HepG2 (cell line): Measurements from ENCODE around the gene DENND4A. TPM values are rescaled to one million over a fixed set of nuclear protein-coding genes. Genes with fewer than 3 reads are reported as not detected.

Experiments
- ATAC-seq: fragments of 200-7000 bp; cut with Tn5 transposase; 3 replicates; pipeline ENCODE4 v1.9.1; 2020; ENCODE audit warnings: mild to moderate bottlenecking, moderate library complexity
- BruUV-seq: library from RNA; stranded (reverse); fragments of 400-500 nt; replicated peaks from 2 replicates; lab custom pipeline; 2021; lab: Mats Ljungman, UMichigan
- CTCF ChIA-PET: fragments of 300-600 bp; formaldehyde crosslinking; extraction: SDS; loops from one replicate; lab custom pipeline; 2021; ENCODE audit warnings: low total read pairs, inconsistent platforms, low intra/inter-chr PET ratio; lab: Yijun Ruan, JAX
- POLR2A ChIA-PET: fragments of 350-600 bp; sonication (Branson Sonifier 250); formaldehyde crosslinking; loops from one replicate; lab custom pipeline; 2020; ENCODE audit warnings: antibody characterized with exemption, inconsistent platforms; lab: Yijun Ruan, JAX
- DNase-seq: peaks from one replicate; pipeline ENCODE4 v3.0.0-alpha.2; 2015; ENCODE audit warnings: low spot score
- FAIRE-seq: peaks from 3 replicates; lab custom pipeline; 2011; peaks lifted over from hg19 to GRCh38; lab: Jason Lieb, UNC
- H2AFZ ChIP-seq: one replicate; pipeline ENCODE4 v1.6.1; 2011; ENCODE audit warnings: low read length, inconsistent platforms
- H3K27ac ChIP-seq: fragments of 300-600 bp; 3 replicates; pipeline ENCODE4 v1.8.0; 2011; ENCODE audit warnings: mixed run types, mild to moderate bottlenecking, mixed read lengths, low read length, inconsistent platforms; ENCODE audit not compliant: insufficient read depth; ENCODE audit errors: extremely low read length
- H3K27me3 ChIP-seq, 2 experiments: fragments of 200-600 bp in 1 of 2; 2 replicates in 1 of 2; 3 replicates in 1 of 2; pipeline versions ENCODE4 v1.6.0 to v1.8.0; 2011; ENCODE audit warnings: low read length in 2 of 2, mild to moderate bottlenecking in 2 of 2, moderate library complexity in 2 of 2, inconsistent platforms in 1 of 2; ENCODE audit not compliant: insufficient read depth in 2 of 2, control insufficient read depth in 1 of 2
- H3K36me3 ChIP-seq, 2 experiments: fragments of 200-600 bp in 1 of 2; replicated peaks in 1 of 2; 2 replicates in 1 of 2; 3 replicates in 1 of 2; pipeline versions ENCODE4 v1.5.1 to v1.8.0; 2011; ENCODE audit warnings: low read length in 2 of 2, inconsistent platforms in 1 of 2; ENCODE audit not compliant: insufficient read depth in 2 of 2, control insufficient read depth in 1 of 2
- H3K4me1 ChIP-seq: 2 replicates; pipeline ENCODE4 v1.5.1; 2012; ENCODE audit warnings: low read length, inconsistent platforms; ENCODE audit not compliant: insufficient read depth
- H3K4me2 ChIP-seq: 2 replicates; pipeline ENCODE4 v1.6.0; 2011; ENCODE audit warnings: low read depth, low read length, inconsistent platforms
- H3K4me3 ChIP-seq, 3 experiments: fragments of 200-600 bp in 1 of 3; sonication (generic), shearing (Covaris generic) in 1 of 3; replicated peaks in 1 of 3; 2 replicates each; pipeline ENCODE4 v1.5.1; 2011 to 2016; ENCODE audit warnings: low read length in 3 of 3, inconsistent platforms in 2 of 3, low read depth in 2 of 3, mild to moderate bottlenecking in 2 of 3, control low read depth in 1 of 3, mixed read lengths in 1 of 3; ENCODE audit not compliant: insufficient read depth in 1 of 3
- H3K79me2 ChIP-seq: one replicate; pipeline ENCODE4 v1.6.1; 2011; ENCODE audit warnings: low read length, inconsistent platforms; ENCODE audit not compliant: insufficient read depth
- H3K9ac ChIP-seq: 2 replicates; pipeline ENCODE4 v1.6.0; 2011; ENCODE audit warnings: mild to moderate bottlenecking, low read depth, low read length, inconsistent platforms; ENCODE audit not compliant: insufficient read depth
- H3K9me3 ChIP-seq: 2 replicates; pipeline ENCODE4 v1.5.1; 2012; ENCODE audit warnings: mild to moderate bottlenecking, low read length
- H4K20me1 ChIP-seq: 2 replicates; pipeline ENCODE4 v1.6.0; 2011; ENCODE audit warnings: inconsistent platforms, mild to moderate bottlenecking, low read length, moderate library complexity; ENCODE audit not compliant: insufficient read depth
- BCLAF1 ChIP-seq: fragments of 450-650 bp; IDR thresholded peaks from 2 replicates; pipeline ENCODE4 v1.6.1; 2017; ENCODE audit warnings: mild to moderate bottlenecking
- GABPA ChIP-seq, 2 experiments: IDR thresholded peaks; 2 replicates each; pipeline ENCODE4 v1.6.1; 2011 to 2016; ENCODE audit warnings: low read depth in 2 of 2, low read length in 1 of 2, missing biosample characterization in 1 of 2, missing genetic modification characterization in 1 of 2
- HNF4A ChIP-seq: sonication (generic); formaldehyde crosslinking; IDR thresholded peaks from 2 replicates; pipeline ENCODE4 v1.4.0; 2020; ENCODE audit warnings: missing genetic modification reagents
- MLLT10 ChIP-seq: sonication (generic); formaldehyde crosslinking; IDR thresholded peaks from 2 replicates; pipeline ENCODE4 v1.4.0; 2020; ENCODE audit warnings: missing genetic modification reagents
- PRPF4 ChIP-seq: fragments of 200-400 bp; formaldehyde crosslinking; IDR thresholded peaks from 2 replicates; pipeline ENCODE4 v1.6.1; 2016; ENCODE audit warnings: low read length, low read depth; ENCODE audit not compliant: poor library complexity, severe bottlenecking
- RFX5 ChIP-seq: IDR thresholded peaks from 2 replicates; pipeline ENCODE4 v1.6.1; 2011; ENCODE audit warnings: low read depth, low read length, improper control_type of control experiment
- SIX1 ChIP-seq: sonication (generic); formaldehyde crosslinking; IDR thresholded peaks from 2 replicates; pipeline ENCODE4 v1.4.0; 2020; ENCODE audit warnings: missing genetic modification reagents, borderline replicate concordance
- SOX5 ChIP-seq: IDR thresholded peaks from 2 replicates; pipeline ENCODE4 v1.6.1; 2016; ENCODE audit warnings: borderline replicate concordance
- SYNCRIP ChIP-seq: fragments of 200-400 bp; formaldehyde crosslinking; IDR thresholded peaks from 2 replicates; pipeline ENCODE4 v1.6.1; 2018; ENCODE audit warnings: mild to moderate bottlenecking, low read depth, low read length; ENCODE audit not compliant: insufficient read depth
- ZBTB8A ChIP-seq: sonication (generic); formaldehyde crosslinking; IDR thresholded peaks from 2 replicates; pipeline ENCODE4 v1.4.0; 2020; ENCODE audit warnings: mild to moderate bottlenecking, low read depth, missing genetic modification reagents, borderline replicate concordance
- ZFP41 ChIP-seq: sonication (generic); formaldehyde crosslinking; IDR thresholded peaks from 2 replicates; pipeline ENCODE4 v1.4.0; 2020; ENCODE audit warnings: mild to moderate bottlenecking, missing genetic modification reagents, borderline replicate concordance
- ZNF329 ChIP-seq: sonication (generic); formaldehyde crosslinking; IDR thresholded peaks from 2 replicates; pipeline ENCODE4 v1.9.0; 2021; ENCODE audit warnings: low read depth, mild to moderate bottlenecking, missing genetic modification reagents
- ZNF335 ChIP-seq: sonication (generic); formaldehyde crosslinking; IDR thresholded peaks from 2 replicates; pipeline ENCODE4 v1.4.0; 2020; ENCODE audit warnings: missing genetic modification reagents
- ZNF549 ChIP-seq: sonication (generic); formaldehyde crosslinking; IDR thresholded peaks from 2 replicates; pipeline ENCODE4 v1.5.0; 2020; ENCODE audit warnings: missing genetic modification reagents
- ZNF572 ChIP-seq: sonication (generic); formaldehyde crosslinking; IDR thresholded peaks from 2 replicates; pipeline ENCODE4 v1.5.1; 2020; ENCODE audit warnings: mild to moderate bottlenecking, missing genetic modification reagents
- ZNF589 ChIP-seq: sonication (generic); formaldehyde crosslinking; conservative IDR thresholded peaks from 2 replicates; pipeline ENCODE4 v1.8.0; 2022; ENCODE audit warnings: mild to moderate bottlenecking, moderate library complexity, missing genetic modification reagents
- ZXDC ChIP-seq: sonication (generic); formaldehyde crosslinking; IDR thresholded peaks from 2 replicates; pipeline ENCODE4 v1.5.0; 2020; ENCODE audit warnings: mild to moderate bottlenecking, missing genetic modification reagents
- in situ Hi-C: cut with HindIII; loops from 2 replicates; pipeline ENCODE4 v1.10.0; 2017; ENCODE audit warnings: low pct_unique_long_range_greater_than_20kb; ENCODE audit not compliant: extremely low pct_ligation_motif_present
- intact Hi-C: fragments of 100-400 bp; cut with micrococcal nuclease; formaldehyde crosslinking; loops from one replicate; pipeline ENCODE4 v1.10.0; 2022; ENCODE audit not compliant: unreplicated experiment
- polyA plus RNA-seq, 8 experiments: library from polyadenylated mRNA; depleted of rRNA in 3 of 8; stranded (reverse) in 7 of 8; unstranded in 1 of 8; fragments of >200 nt; fragmentation: Illumina TruSeq in 4 of 8; extraction: Trizol in 4 of 8; gene quantifications; 2 replicates each; pipeline versions ENCODE4 v1.2.1 to v1.2.3, GENCODE V29; 2011 to 2016; ENCODE audit warnings: low read depth in 4 of 8, missing spikeins in 1 of 8, mixed read lengths in 1 of 8; ENCODE audit not compliant: insufficient read depth in 1 of 8
- total RNA-seq, 5 experiments: library from RNA; depleted of rRNA; stranded (reverse); fragments of >200 nt; fragmentation: Illumina TruSeq; extraction: Trizol; gene quantifications; 2 replicates each; pipeline ENCODE4 v1.2.3, GENCODE V29; 2016; ENCODE audit warnings: low read depth in 1 of 5

Gene DENND4A
- total and polyA plus RNA-seq, 2 of the 13 experiments (the other 11 are each of a cell fraction or from before 2014, with no cell fraction given), result 13.2 to 18.6 TPM

GRCh38 chr15:65821070-65821469, 29.0 kb upstream of the DENND4A start:
- H3K27ac ChIP-seq, result no peak overlapping the region
- DNase-seq (no peak), ATAC-seq (no peak), FAIRE-seq (no peak)
- CTCF ChIA-PET, result no interaction called here
- no peak overlapping the region for H2AFZ ChIP-seq
- H3K4me2 ChIP-seq, result no peak overlapping the region
- H3K27me3 ChIP-seq, result no peaks in the 10 kb centered on the region
- no peak overlapping the region for H3K9ac ChIP-seq
- H3K4me3 ChIP-seq, result no peak overlapping the region
- no TSS peak for BruUV-seq
- POLR2A ChIA-PET, result interaction anchor here (0.7 to 2.9 kb wide), 2 partner anchors 12 to 24 kb away, joined by 3 to 11 read pairs; no protein-coding TSS in a partner anchor
- in situ Hi-C loops, result no loop called here
- no peaks in the 10 kb centered on the region for H3K9me3 ChIP-seq
- H4K20me1 ChIP-seq, result no peaks in the 10 kb centered on the region
- intact Hi-C loops, result loop anchor here (5.0 kb wide), 1 partner anchor 79 kb away; no protein-coding TSS in a partner anchor
- H3K4me1 ChIP-seq, result peaks cover 49% of the 10 kb centered on the region
- H3K36me3 ChIP-seq, result no peaks in the 10 kb centered on the region
- no peaks in the 10 kb centered on the region for H3K79me2 ChIP-seq
- TF ChIP-seq ZBTB8A (CRISPR knock-in tag) (no peak), ZNF335 (CRISPR knock-in tag) (no peak), ZNF589 (no peak), SOX5 (CRISPR knock-in tag) (no peak), SYNCRIP (no peak), BCLAF1 (no peak), MLLT10 (CRISPR knock-in tag) (no peak), ZNF549 (CRISPR knock-in tag) (no peak), ZXDC (CRISPR knock-in tag) (no peak), GABPA (IDR thresholded peaks at IDR 0.05; ENCODE audit: low read depth, low read length) (no peak), GABPA (CRISPR knock-in tag; IDR thresholded peaks at IDR 0.05; ENCODE audit: low read depth) (no peak), ZNF329 (no peak), RFX5 (no peak), PRPF4 (no peak), SIX1 (CRISPR knock-in tag) (no peak), HNF4A (CRISPR knock-in tag) (no peak), ZNF572 (CRISPR knock-in tag) (no peak), ZFP41 (CRISPR knock-in tag) (no peak)
